GM11168 (cell line): ENCODE data around the gene RAB3IL1.

Experiments
- in situ Hi-C: fragments of 300-500 bp; cut with MboI; formaldehyde crosslinking; loops from one replicate; pipeline ENCODE4 v1.12.0; 2022; ENCODE audit warnings: low sequenced_read_pairs; ENCODE audit not compliant: unreplicated experiment

The RAB3IL1 gene

DNA sequence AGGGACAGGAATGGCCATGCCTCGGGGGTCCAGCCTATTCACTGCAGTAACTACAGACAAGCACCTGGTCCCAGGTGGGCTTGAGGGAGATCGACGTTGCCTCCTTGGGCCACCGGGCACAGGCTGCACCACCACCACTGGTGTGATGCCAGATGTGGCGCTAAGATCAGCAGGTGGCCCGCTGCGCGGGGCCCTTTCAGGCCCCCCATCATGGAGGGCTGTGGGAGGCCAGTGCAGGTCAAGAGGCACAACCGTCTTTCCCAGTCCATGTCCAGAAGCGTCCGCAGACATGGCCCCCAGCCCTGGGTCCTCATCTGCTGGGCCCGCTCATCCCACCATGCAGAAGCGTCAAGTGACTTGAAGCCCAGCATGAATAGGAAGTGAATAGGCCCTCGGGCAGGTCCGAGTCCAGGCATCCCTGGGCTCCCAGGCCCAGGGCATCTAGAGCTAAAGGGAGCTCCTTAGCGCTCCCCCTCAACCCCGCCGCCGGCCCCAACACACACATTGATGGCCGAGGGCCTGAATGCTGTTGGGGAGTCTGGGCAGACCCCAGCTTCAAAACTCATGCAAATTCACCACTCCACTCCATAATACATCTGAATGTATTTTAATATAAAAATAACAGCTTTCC is 44.3 kb downstream of the RAB3IL1 start:
- in situ Hi-C loops: no loop called here

GRCh38 chr11:61871158-61871597 is 46.2 kb downstream of the RAB3IL1 start:
- in situ Hi-C loops: no loop called here

DNA sequence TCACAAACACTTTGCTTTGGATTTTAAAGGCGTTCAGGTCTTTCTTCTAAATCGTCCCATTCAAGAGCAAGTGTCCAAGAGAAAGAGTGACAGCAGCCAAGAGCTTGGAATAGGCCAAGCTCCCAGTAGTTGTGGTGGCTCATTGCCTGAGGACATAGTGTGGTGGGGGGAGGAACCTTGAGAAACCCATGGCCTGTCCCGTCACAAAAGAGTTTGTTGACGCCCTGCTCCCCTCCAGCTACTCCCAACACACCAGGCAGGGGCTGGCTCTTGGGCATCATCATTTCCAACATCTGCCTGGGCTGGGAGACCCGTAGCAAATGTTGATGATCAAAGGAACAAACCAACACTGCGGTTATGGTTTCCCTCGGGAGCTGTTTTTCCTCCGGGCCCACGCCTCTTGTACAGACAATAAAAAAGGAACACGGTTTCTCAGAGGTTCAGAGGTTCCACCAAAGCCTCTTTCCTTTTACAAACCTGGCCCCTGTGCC is 46.8 kb downstream of the RAB3IL1 start:
- in situ Hi-C loops: no loop called here

DNA sequence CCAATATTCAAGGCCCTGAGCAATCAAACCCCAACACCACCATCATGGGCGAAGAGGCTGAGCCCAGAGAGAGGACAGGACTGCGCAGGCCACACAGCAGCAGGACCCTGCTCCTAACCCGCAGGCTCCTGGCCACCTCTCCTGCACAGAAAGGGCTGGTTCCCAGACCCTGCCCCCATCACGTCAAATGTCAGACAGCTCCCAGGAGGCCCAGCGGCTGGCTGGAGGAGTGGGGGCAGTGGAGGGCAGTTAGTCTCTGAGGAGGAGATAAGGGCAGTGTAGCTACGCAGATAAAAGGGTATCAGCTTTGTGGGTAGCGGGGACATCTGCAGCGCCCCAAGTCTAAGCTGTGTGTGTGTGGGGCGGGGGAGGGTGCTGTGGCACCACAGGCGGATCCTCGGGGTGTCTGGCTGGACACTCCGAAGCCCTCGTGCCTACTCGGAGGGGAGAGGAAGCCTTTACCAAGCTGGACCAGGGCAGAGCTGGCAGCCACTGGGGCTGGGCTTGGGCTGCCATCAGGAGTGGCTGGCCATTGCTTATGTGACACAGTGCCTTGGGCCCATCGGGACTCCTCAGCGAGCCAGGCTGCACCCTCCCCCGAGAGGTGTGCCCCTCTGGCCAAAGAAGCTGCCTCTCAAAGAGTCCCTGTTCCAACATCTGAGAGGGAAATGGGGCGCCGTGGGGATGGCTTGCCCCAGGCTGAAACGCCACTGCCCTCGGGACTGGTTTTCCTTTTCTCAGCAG is 47.5 kb downstream of the RAB3IL1 start:
- in situ Hi-C loops: no loop called here

DNA sequence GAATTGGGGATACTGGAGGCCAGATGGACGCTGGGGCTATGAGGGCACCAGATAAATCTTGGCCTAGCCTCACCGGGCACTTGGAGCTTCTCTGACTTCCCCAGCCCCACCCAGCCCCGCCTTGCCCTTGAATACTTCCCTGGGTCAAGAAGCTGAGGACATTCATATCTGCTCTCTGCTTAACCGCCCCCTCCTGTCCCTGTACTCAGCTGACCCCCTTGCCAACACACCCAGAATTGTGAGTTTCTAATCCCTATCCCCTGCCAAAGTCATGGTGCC is 48.0 kb downstream of the RAB3IL1 start:
- in situ Hi-C loops: no loop called here

DNA sequence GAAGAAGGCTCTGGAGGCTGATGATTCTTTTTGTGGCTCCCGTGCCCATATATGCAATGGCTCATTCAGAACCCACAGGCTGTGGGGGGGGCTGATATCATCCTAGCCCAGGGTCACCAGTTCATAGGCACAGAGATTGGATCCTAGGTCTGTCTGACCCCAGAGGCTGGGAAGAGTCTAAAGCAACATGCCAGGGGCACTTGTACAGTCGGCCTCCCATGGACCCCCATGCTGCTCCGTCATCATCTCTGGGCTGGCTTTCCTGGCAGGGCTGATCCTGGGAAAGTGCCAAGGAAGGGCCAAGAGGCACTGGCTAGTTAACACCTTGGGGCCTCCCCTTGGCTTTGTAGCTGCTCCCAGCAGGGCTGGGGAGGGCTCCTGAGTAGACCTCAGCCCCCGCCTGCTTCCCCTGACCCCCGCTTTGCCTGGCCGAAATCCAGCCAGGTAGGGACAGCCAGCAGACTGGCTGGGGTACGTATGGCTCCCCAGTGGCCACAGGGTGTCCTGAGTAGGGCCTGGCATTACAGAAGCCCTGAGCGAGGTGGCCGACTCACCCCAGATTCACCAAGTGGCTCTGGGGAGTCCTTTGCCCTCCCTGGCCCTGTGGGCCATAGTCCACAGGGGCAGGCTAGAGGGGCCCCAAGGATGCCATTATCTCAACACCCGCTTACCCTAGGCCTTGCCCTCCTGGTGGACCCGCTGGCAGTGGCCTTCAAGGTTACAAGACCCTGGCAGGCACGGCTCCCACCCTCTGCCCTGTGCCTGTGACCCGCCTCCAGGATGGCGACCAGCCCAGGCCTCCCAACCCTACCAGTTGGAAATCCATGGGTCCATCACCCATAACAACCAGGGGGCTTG is 48.6 kb downstream of the RAB3IL1 start:
- in situ Hi-C loops: no loop called here

GRCh38 chr11:61866958-61867343 is 50.4 kb downstream of the RAB3IL1 start:
- in situ Hi-C loops: no loop called here

DNA sequence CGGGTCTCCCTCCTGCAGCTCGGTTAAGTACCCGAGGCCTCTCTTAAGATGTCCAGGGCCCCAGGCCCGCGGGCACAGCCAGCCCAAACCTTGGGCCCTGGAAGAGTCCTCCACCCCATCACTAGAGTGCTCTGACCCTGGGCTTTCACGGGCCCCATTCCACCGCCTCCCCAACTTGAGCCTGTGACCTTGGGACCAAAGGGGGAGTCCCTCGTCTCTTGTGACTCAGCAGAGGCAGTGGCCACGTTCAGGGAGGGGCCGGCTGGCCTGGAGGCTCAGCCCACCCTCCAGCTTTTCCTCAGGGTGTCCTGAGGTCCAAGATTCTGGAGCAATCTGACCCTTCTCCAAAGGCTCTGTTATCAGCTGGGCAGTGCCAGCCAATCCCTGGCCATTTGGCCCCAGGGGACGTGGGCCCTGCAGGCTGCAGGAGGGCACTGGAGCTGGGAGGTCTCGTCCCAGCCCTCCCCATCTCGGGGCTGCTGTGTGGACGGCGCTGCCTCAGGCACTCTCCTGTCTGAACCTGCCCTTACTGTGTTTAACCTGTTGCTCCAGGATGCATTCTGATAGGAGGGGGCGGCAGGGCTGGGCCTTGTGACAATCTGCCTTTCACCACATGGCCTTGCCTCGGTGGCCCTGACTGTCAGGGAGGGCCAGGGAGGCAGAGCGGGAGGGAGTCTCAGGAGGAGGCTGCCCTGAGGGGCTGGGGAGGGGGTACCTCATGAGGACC is 51.0 kb downstream of the RAB3IL1 start:
- in situ Hi-C loops: no loop called here

- in situ Hi-C loops: no loop called here
These were observed 52.3 kb downstream of the RAB3IL1 start for GRCh38 chr11:61864814-61865775.

- in situ Hi-C loops: no loop called here
These were observed 53.8 kb downstream of the RAB3IL1 start for GRCh38 chr11:61863548-61864081.

DNA sequence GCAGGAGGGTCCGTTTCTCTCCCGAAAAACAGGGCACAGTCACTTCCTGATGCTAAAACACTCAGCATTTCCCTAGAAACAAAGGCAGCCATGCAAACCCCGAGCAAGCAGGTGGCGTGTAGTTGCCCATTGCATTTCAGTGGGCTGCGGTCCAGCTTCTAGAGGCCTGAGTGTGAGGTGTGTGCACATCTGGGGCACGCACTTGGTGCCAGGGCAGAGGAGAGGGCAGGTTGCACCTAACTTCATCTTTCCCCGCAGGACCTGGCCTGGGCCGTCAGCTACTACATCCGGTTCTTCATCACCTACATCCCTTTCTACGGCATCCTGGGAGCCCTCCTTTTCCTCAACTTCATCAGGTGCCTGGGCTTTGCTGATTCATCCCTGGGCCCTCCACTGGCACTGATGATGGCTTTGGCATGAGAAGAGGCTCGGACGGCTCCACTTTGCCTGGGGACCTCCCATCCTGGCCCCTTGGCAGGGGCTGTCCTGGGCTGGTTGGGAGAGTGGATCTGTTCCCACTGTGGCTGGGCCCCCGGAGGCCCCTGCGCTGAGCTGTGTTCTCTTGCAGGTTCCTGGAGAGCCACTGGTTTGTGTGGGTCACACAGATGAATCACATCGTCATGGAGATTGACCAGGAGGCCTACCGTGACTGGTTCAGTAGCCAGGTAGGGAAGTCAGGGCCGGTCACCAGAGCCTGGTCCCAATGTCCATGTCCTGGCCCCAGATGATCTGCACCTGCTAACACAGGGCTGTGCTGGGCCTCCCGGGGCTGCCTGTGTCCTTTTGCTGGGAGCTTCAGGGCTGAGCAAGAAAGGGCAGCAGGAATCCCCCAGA is 54.4 kb downstream of the RAB3IL1 start:
- in situ Hi-C loops: no loop called here

DNA sequence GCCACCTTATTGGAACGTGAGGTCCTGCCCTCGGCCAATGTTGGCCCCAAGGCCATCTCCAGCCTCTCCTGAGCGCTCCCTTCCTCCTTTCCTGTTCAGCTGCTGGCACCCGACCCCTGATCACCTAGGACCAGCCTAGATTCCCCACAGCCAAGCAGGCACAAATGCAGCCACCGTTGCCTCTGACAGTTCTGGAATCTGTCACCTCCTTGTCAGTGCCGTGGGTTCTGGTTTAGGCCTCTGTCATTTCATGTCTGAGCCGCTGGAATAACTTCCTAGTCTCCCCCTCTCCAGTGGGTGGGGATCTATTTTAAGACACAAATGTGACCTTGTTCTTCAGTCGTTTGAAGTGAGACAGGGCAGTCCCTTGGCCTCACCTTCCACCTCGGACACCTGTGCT is 55.7 kb downstream of the RAB3IL1 start:
- in situ Hi-C loops: no loop called here

GRCh38 chr11:61860054-61860903 is 57.1 kb downstream of the RAB3IL1 start:
- in situ Hi-C loops: no loop called here

DNA sequence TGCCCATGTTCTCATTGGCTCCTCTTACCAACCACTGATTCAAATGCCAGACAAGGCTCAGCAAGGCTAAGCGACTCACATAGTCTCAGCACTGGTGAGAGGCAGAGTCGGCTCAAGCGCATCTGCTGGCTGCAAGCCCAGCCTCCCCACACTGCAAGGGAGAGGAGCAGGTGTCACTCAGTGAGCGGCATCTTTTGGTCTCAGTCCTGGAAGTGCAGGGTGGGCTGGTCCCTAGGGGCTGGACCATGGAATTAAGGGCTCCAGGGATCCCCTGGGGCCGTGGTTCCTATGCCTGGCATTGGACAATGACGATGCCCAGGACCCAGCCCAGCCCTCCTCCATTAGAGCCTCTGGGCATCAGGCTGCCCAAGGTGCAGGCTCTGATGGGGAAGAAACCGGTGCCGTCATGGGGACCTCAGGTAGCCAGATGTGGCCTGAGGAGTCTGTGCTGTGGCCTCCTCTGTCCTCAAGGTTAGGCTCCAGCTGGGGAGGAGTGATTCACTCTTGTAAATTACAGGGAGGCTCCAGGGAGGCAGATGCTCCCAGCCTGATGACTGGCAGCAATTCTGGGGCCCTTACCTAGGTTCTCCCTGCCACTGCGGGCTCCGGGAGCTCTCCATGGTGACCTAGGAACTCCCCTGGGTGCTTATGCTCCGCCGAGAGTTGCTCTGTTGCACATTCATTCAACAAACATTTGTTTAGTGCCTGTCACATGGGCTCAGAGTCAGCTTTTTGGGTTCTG is 61.3 kb downstream of the RAB3IL1 start:
- in situ Hi-C loops: no loop called here

- in situ Hi-C loops: no loop called here
These were observed 62.2 kb downstream of the RAB3IL1 start for GRCh38 chr11:61854966-61855714.
